HG03135 (cell line): ENCODE results near the gene CMAS.
"Not testable (repeated sequence)": the region's sequence is repeated elsewhere in the genome, so short reads cannot be mapped to it uniquely, and the experiment has no call there.

Source experiments
- ATAC-seq: cut with Tn5 transposase; IDR thresholded peaks from one replicate; pipeline ENCODE4 v1.9.1; 2021; ENCODE audit warnings: mild to moderate bottlenecking, moderate library complexity; ENCODE audit not compliant: unreplicated experiment

Gene CMAS

DNA sequence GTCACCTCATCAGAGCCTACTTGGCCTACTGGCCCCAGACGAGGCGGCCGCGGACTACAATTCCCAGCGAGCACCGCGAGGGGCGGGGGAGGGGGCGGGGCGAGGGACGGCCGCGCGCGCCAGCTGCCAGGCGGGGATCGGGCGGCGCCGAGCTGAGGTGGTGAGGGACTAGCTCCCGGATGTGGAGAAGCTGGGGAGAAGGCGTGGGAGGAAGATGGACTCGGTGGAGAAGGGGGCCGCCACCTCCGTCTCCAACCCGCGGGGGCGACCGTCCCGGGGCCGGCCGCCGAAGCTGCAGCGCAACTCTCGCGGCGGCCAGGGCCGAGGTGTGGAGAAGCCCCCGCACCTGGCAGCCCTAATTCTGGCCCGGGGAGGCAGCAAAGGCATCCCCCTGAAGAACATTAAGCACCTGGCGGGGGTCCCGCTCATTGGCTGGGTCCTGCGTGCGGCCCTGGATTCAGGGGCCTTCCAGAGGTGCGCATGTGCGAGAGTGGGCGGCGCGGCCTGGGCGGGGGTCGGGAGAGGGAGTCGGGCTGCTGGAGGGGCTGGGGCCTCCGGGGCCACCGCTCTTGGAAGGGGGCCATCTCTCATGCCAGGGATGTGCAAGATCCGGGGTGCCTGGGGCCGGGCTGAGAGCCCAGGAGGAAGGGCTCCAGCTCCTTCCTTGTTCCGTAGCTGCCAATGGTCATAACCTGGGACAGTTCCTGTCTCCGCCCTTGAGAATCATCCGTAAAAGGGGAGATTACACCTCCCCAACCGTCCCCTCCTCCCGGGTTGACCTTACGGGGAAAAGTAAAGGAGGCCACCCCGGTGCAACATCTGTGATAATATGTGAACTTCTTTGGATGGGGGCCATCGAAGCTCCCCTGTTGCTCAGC lies at the start of gene CMAS:
Gene CMAS (plus strand): TSS at position 129 of the 878 bp plus-strand sequence. CDS start 86 bp downstream, at position 215.
- ATAC-seq = peak; percentile 86

GRCh38 chr12:21998295-21998694 lies 47.7 kb upstream of the CMAS start:
- no peak for ATAC-seq

DNA sequence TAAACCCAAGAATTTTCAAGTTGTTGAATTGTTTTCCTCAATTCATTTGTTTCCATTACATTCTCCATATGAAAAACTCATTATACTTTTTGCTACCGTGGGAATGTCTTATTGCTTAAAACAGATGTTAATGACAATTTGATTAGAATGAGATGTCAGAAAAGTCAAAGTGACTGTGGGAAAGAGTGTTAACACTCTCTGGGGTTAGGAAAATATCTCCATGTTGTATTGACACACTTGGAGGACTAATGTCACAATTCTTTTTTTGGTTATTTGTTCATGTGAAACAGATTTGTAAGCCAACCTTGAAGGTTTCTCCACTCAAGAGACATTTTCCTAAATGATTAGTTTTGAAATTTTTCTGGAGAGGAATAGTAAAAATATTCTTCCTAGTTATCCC lies 47.2 kb upstream of the CMAS start:
- ATAC-seq = no peak

DNA sequence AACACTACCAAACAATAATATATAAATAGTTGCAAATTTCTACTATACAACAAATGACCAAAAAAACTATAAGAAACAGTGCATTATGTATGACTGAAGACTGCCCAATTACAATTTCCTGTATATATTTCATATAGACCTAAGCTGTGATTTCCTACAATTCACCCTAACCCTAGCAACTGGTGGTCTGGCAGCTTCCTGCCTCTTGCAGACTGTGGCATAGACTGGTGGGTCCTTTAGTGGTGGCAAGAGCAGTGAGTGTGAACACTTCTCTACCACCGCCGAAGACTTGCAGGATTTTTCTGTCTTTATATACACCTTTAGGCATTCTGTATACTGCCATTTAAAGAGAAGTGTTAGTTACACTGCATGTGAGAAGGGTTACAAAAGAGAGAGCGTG lies 43.6 kb upstream of the CMAS start:
- ATAC-seq = no peak

GRCh38 chr12:22007794-22008193 lies 38.2 kb upstream of the CMAS start:
- not testable (repeated sequence) for ATAC-seq

DNA sequence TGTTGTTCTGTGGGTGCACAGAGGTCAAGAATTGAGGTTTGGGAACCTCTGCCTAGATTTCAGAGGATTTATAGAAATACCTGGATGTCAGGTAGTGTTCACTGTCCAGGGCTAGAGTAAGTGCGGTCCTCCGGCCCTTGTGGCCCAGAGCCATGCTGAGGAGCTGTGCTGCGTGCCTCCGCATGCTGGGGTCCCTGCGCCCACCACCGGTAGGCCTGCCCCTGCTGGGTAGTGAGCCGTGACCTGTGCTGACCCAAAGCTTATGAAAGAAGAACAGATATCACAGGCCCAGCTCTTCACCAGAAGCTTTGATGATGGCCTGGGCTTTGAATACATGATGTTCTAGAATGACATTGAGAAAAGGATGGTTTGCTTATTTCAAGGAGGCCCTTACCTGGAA lies 37.8 kb upstream of the CMAS start:
- ATAC-seq = no peak

GRCh38 chr12:22014041-22014782 lies 31.8 kb upstream of the CMAS start:
- no peak for ATAC-seq

DNA sequence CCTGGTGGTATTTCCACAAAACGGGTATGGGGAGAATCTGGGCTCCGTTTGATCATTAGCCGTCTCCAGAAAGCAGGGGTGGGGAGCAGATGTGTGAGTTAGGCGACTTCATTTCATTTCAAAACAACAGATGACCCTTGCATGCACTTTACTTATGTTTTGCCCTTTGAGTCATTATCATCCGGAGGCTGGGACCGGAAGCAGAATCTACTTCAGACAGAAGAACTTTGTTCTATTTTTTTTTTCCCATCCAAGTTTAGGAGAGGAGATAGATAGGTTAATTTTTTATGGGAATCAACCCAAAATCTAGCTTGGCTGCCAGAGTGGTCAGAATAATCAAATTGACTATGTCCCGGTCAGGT lies 31.3 kb upstream of the CMAS start:
- ATAC-seq = no peak

- no peak for ATAC-seq
Measured at GRCh38 chr12:22016982-22017381, 29.0 kb upstream of the CMAS start.

GRCh38 chr12:22018860-22019259 lies 27.2 kb upstream of the CMAS start:
- ATAC-seq = no peak

DNA sequence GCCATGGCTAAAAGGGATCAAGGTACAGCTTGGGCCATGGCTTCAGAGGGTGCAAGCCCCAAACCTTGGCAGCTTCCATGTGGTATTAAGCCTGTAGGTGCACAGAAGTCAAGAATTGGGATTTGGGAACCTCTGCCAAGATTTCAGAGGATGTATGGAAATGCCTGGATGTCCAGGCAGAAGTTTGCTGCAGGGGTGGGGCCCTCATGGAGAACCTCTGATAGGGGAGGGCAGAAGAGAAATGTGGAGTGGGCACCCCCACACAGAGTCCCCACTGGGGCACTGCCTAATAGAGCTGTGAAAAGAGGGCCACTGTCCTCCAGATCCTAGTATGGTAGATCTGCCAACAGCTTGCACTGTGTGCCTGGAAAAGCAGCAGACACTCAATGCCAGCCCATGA lies 22.5 kb upstream of the CMAS start:
- not testable (repeated sequence) for ATAC-seq

DNA sequence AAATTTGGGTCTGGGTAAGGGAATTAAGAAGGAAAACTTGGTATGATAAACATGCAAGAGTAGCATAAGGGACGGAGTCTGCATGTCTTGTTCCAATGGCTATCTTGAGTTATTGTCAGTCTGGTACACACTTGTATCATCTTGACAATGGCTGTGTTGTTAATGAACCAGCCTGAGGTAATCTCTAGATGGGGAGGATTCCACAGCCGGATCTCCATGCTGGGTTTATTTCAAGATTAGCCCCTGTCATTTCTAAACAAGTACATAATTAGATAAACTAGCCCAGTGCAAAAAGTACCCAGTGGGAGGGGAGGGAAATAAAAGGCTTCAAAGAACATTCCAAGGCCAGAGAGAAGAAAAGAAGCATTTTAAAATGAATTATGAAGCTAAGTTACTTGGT lies 16.5 kb upstream of the CMAS start:
- no peak for ATAC-seq

DNA sequence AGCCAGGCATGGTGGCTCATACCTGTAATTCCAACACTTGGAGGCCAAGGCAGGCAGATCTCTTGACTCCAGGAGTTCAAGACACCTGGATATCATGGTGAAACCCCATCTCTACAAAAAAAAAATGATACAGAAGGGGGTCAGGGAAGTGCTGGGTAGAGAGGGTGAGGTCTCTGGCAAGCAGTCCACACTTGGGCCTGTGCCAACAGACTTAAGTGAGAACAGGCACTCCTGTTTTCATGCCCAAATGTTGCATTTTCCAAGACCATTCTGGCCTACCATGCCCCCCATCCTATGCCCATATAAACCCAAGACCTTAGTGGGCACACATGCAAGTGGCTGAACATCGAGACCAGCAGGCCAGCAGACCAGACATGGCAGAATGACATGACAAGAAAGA lies 16.0 kb upstream of the CMAS start:
- ATAC-seq = no peak

DNA sequence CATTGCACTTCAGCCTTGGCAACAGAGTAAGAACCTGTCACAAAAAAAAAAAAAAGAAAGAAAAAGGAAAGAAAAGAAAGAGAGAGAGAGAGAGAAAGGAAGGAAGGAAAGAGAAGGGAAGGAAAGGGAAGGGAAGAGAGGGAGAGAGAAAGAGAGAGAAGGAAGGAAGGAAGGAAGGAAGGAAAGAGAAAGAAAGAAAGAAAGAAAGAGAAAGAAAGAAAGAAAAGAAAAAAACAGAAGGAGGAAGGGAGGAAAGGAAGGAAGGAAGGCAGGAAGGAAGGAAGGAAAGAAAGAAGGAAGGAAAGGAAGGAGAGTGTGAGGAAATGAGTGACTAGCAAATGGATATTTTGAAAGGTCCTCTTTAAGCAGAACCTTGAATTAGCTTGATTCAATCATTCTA lies 13.3 kb upstream of the CMAS start:
- no peak for ATAC-seq

DNA sequence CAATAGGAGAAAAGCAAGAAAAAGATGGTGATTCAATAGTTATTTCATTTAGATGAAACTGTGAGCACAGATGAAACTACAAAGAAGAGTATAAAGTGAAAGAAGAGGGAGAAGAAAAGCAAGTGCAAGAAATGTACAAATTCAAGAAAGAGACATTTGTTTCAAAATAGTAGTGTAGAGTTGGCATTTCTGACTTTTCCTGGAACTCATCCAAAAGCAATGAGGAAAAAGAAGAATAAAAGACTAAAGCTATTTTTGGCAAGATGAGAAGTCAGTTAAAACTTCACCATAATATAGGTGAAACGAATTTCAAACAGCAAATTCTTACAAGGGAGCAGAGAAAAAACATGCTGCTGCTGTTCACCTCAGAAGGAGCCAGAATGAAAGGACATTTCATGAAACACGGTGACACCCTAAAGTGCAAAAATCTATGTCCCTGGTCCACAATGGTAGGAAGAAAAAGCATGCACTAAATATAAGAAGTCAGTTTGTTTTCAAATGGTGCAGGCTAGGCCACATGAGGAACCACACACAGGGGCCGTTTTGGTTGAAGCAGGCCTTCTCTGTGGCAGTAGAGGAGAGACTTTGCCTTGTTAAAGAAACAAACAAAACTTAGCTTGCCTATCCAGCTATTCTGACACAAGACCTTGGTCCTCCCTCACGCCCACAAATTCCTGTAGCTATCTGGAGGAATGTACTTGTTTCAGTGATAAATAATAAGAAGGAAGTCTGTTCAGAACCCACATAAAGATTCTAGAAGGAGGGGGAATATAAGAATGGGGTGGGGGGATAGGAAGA lies 11.1 kb upstream of the CMAS start:
- no peak for ATAC-seq

DNA sequence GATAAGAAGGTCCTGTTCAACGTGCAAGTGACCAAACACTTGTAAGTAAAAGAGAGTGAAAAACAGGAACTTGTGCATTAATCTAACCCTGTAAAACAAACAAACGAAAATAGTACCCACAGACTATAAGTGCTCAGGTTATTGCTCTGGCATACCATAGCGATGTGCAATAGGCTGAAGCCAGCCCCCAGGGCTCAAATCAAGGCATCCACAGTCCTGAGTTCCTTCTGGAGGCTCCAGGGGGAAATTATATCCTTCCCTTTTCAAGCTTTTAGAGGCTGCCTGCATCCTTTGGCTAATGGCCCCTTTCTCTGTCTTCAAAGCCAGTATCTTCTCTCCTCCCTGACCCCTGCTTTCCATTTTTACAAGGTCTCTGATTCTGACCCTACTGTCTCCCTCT lies 8.1 kb upstream of the CMAS start:
- no peak for ATAC-seq

- ATAC-seq = no peak
Measured at GRCh38 chr12:22038734-22039133, 7.3 kb upstream of the CMAS start.

- no peak for ATAC-seq
Measured at GRCh38 chr12:22039361-22039760, 6.7 kb upstream of the CMAS start.

DNA sequence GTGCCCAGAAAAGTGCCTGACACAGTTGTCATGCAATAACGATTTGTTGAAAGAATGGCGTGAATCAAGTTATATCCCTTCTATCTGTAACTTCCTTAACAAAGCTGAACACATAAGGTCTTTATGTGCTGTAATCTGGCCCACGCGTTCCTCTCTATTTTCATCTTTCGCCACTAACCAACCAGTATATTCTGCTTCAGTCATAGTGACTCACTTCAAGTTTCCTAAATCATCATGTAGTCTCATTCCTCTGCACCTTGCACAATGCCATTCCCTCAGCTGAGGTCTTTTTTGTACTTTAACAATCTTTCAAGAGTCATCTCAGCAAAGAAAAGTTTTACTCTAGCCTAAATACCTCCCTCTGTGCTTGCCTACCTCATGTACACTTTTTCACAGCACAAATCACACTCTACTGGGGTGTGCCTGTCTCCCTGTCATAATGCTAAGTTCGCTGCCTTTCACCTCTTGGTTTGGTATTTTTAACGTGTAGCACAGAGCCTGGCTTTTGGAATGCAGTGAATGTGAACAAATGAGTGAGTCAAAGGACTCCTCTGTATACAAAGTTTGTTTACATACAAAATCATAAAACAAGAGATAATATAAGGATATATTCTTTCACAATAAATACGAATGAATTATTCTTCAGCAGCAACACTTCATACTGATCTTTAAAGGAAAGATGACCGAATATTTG lies 2.9 kb upstream of the CMAS start:
- no peak for ATAC-seq

DNA sequence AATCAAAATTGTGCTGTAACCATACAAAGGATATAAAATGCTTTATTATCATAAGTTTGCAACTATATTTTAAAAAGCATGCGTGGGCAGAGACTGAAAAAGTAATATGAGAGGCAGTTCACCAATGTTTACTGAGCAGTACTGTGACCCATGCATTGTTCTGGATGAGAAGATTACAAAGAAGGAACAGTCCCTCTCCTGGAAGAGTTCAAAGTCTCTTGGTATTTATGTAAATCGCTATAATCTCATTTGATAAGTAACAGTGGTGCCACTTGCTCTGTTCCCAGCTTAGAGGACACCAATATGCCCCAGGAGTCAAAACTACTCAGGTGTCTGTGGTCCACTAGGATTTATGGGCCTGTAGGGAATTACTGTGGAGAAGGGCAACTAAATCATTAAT lies 2.1 kb upstream of the CMAS start:
- ATAC-seq = no peak

GRCh38 chr12:22044391-22044790 lies 1.6 kb upstream of the CMAS start:
- no peak for ATAC-seq
